NCI-H1930 (cell line): ENCODE measurements around the gene TCIRG1.

Source experiments
- DNase-seq, 2 experiments: peaks; one replicate each; lab custom pipeline; 2025; lab: John Stamatoyannopoulos, UW

TCIRG1 gene

DNA sequence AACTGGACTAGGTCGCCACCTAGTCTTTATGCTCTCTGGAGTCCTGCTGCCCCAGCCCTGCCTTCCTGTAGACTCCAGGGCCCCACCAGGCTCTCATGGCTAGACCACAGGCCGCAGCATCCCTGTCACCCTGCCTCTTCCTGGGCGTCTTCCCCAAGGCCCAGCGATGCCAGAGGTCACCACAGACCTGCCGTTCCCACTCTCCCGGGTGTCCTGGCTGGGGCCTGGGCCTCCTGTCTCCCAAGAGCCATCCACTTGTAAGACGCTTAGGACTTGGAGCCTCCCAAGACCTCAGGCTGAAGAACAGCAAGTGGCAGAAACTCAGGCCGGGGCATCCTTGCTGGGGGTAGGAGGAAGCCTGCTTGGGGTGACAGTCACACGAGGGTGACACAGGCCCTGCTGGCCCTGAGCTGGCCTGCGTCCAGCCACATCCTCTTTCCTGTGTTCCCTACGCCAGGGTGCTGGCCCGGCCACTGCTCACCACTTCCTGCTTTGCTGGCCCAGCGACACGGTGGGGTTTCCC lies 2.0 kb upstream of the TCIRG1 start:
- no peak for DNase-seq

DNA sequence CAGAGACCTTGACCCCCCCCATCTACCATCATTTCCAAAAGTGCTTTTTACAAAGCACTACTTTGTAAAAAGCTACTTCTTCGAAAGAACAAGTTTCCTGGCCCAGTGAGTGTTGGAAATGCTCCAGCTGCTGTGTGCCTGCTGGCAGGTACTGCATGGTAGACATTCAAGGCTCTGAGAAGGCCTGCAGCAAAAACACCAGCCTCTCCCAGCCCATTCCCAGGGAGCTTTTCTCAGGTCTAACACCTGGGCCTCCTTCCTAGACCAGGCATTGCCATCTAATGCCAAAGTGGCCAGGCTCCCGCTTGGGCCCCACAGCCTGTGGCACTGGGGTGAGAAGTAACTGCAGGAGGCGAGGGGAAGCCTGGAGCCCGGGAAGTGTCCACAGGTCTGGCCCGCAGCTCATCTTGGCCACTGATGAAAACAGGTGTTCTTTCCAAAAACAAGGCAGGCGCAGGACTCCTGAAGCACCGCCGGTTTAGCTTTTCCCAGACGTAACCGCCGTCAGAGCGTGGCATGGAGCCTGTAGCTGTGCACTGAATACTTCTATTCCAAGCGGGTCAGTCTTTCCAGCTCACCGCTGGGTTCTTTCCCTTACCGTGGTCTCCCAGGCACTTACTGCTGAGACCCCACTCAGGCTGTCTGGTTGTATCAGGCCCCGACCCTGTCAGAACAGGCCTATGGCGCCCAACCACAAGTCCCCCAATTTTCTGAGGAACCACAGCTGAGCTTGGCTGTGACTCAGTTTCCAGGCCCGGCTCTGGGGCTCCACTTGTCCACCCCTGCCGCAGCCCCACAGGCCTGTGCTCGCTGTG lies 1.2 kb upstream of the TCIRG1 start:
- no peak for DNase-seq

DNA sequence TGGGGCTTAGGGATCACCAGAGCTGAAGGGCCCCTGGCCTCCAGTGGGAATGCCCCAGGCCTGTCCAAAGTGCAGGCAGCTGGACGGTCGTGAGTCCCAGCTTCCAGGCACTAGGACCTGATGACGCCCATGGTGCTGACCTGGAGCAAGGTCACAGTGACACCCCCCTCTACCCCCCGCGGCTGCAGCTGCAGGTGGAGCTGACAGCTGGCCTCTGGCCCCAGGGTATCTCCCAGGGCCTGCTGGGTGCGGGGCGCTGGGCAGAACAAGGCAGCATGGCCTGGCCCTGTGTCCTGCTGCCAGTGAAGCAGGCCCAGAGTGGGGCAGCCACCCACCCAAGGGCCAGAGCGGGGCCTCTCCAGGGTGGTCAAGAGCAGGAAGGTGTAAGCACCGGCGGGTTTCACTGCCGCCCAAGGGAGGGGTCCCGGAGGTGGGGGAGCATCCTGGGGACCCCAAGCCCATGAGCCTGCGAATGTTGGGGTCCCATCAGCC lies 553 bp upstream of the TCIRG1 start:
- no peak for DNase-seq

DNA sequence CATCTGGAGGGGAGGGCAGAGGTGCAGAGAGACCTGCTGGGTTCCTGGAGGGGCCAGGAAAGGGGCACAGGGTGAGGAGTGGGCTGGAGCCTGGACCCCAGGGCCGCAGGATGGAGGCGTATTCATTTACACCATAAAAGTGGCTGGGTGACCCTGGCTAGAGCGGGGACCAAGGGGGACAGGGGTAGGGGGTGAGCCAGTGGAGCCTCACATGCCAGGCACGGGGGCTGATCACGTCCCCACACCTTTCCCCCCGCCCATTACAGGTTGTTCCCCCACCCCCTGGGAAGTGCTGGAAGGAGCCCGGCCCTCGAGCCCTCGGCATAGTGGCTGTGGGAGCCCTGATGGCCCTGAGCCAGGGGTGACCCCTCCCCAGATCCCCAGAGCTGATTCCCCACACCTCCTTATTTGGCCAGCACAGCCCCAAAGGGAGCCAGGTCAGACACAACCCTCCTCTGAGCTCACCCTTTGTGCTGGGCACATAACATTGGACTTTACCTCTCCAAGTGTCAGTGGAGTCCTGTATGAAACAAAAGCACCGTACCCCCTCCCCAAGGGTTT lies 781 bp downstream of the TCIRG1 start:
- DNase-seq, result no peak

DNA sequence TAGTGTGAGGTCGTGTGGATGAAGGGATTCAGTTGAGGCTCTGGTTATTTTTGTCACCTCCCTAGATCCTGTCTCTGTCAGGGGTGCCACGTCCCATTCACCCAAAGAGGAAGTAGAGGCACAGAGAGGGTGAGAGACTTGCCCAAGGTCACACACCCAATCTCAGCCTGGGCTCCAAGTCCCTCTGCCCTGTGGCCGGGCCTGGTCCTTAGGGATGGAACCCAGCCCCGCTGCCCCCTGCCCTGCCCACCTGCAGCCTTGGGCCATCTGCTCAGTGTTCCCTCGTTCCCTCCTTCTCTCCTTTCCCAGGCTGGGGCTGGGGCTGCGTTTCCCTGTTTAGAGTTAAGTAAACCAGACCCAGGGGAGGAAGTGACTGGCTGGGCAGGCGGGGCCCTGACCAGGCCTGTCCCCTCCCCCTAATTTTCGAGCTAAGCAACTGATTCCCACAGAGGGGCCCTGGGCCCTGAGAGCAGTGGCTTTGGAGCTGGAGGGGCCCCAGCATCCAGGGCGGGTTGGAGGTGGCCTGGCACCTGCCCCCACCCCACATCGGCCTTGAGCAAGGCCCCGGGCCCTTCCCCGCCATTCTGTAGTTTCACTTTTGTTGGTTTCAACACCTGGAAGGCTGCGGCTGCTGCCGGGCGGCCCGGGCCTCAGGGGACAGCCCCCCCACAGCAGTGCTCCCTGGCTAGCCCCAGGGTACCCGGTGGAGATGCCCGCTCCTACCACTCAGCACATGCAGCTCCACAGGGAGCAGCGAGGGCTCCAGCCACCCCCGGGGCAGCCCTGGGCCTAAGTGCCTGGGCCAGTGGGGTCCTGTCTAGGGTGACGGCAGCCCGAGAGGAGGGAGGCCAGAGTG lies 1.5 kb downstream of the TCIRG1 start:
- DNase-seq, result no peak

DNA sequence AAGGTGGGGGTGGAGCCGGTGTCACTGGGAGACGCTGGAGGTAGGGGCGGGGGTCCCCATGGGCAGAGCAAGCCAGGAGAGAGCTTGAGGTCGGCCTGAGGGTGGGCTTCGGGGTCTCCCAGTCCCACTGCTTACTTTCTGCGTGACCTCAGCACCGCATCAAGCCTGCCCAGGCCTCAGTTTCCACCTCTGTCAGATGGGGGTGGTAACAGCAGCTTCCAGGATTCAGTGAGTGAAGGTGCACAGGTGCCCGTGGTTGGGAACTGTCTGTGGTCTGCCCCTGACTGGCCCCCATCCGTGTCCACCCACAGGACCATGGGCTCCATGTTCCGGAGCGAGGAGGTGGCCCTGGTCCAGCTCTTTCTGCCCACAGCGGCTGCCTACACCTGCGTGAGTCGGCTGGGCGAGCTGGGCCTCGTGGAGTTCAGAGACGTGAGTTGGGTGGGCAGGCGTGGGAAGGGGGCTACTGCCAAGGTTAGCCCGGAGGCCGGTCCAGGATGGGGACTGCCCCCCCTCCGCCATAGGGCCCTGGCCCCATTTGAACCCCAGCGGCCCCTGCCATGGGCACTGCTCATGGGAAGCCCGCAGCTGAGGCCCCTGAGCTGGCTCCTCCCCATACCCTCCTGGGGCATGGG lies 2.2 kb downstream of the TCIRG1 start:
- no peak for DNase-seq

- DNase-seq, result no peak
Measured at GRCh38 chr11:68041617-68042218, 2.9 kb downstream of the TCIRG1 start.

- DNase-seq, result no peak
Measured at GRCh38 chr11:68042219-68043028, 3.6 kb downstream of the TCIRG1 start.

DNA sequence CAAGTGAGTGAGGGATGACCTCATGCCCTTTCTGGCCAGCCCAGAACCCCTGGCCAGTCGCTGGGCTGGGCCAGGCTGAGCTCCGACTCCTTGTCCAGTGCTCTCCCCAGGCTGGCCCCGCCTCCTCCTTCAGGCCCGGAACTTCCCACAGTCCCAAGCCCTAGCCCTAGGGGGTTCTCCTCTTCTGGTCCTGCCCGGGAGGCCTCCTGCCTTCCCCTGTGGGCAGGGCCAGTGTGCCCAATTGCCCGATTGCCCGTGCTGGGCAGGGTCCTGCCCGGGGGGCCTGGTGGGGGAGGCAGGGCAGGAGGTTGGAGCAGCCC lies 4.2 kb downstream of the TCIRG1 start:
- DNase-seq, result no peak

DNA sequence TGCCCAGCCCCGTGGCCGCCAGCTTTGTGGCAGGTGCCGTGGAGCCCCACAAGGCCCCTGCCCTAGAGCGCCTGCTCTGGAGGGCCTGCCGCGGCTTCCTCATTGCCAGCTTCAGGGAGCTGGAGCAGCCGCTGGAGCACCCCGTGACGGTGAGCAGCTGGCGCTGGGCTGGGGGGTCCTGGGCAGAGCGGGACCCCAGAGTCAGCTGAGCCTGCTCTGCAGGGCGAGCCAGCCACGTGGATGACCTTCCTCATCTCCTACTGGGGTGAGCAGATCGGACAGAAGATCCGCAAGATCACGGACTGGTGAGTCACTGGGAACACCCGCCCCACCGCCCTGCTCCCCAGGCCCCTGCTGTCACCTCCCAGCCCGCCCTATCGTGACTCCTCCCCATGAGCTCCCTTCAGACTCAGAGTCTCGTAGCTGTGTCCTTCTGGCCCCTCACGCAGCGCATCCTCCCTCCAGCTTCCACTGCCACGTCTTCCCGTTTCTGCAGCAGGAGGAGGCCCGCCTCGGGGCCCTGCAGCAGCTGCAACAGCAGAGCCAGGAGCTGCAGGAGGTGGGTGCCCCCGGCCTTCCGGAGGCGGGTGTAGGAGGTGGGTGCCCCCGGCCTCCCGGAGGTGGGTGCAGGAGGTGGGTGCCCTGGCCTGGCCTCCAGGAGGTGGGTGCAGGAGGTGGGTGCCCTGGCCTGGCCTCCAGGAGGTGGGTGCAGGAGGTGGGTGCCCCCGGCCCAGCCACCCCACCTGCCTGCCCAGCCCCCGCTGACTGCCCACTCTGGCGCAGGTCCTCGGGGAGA lies 4.7 kb downstream of the TCIRG1 start:
- DNase-seq, result no peak

DNA sequence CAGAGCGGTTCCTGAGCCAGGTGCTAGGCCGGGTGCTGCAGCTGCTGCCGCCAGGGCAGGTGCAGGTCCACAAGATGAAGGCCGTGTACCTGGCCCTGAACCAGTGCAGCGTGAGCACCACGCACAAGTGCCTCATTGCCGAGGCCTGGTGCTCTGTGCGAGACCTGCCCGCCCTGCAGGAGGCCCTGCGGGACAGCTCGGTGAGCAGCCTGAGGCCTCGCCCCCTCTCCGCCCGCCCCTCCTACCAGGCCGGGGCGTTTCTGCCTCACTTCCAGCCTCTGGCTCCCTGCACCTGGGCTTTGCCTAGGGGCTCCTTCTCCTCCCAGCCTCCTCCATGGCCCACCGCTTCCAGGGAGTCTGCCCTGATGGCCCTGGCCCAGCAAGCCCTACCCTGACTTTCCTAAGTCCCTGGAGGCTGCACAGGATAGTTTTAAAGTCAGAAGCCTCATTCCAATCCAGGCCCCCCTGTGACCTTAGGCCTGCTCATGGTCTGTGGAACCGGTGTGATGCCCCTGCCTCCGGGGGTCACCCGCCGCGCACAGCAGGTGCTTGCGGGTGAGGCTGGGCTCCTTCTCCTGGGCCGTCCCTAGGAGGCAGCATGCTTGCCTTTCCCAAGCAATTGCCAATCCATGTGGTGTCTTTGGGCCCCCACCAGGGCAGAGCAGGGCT lies 5.5 kb downstream of the TCIRG1 start:
- DNase-seq, result no peak

DNA sequence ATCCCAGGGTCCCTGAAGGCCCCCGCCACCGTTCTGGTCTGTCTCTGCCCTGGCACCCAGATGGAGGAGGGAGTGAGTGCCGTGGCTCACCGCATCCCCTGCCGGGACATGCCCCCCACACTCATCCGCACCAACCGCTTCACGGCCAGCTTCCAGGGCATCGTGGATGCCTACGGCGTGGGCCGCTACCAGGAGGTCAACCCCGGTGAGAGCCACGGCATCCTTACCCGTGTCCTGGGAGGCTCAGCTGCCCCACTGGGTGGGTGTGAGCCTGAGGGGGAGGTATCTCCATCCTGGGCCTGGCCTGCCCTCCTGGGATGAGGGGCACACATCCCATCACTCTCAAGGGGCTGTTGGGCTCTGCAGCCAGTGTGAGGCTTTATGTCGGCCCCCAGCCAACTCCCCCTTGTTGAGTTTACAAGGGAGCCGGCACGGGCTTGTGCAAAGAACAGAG lies 6.1 kb downstream of the TCIRG1 start:
- DNase-seq, result no peak

- DNase-seq, result no peak
Measured at GRCh38 chr11:68047437-68048290, 8.8 kb downstream of the TCIRG1 start.

GRCh38 chr11:68048681-68049508 lies 10.1 kb downstream of the TCIRG1 start:
- DNase-seq, result no peak

- no peak for DNase-seq
Measured at GRCh38 chr11:68049509-68050370, 10.9 kb downstream of the TCIRG1 start.

GRCh38 chr11:68050371-68050841 lies 11.6 kb downstream of the TCIRG1 start:
- DNase-seq, result no peak
